CD1c-positive myeloid dendritic cell (primary cell): ENCODE results near the gene PTPN14.

Experiments
- DNase-seq: peaks from one replicate; pipeline ENCODE4 v3.0.0-alpha.2; 2016; ENCODE audit errors: extremely low spot score

PTPN14 gene

DNA sequence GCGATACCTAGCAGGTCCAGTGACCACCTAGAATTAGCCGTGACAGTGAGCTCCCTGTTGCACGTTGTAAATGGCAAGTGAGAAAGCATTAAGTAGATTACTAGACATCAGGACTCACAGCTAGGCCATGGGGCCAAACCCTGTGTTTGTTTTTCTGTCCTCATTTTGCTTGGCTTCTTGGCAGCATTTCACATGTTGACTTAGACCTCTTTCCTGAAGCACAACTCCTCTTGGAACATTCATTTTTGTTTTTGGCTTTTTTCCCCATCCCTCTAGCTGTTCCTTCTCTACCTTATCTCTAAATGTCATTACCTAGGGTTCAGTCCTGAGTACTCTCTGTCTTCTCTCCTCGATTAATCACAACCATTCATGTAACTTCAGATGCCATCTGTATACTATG is 16.9 kb upstream of the PTPN14 start:
- no peak for DNase-seq

GRCh38 chr1:214567481-214567980 is 16.1 kb upstream of the PTPN14 start:
- DNase-seq = no peak

DNA sequence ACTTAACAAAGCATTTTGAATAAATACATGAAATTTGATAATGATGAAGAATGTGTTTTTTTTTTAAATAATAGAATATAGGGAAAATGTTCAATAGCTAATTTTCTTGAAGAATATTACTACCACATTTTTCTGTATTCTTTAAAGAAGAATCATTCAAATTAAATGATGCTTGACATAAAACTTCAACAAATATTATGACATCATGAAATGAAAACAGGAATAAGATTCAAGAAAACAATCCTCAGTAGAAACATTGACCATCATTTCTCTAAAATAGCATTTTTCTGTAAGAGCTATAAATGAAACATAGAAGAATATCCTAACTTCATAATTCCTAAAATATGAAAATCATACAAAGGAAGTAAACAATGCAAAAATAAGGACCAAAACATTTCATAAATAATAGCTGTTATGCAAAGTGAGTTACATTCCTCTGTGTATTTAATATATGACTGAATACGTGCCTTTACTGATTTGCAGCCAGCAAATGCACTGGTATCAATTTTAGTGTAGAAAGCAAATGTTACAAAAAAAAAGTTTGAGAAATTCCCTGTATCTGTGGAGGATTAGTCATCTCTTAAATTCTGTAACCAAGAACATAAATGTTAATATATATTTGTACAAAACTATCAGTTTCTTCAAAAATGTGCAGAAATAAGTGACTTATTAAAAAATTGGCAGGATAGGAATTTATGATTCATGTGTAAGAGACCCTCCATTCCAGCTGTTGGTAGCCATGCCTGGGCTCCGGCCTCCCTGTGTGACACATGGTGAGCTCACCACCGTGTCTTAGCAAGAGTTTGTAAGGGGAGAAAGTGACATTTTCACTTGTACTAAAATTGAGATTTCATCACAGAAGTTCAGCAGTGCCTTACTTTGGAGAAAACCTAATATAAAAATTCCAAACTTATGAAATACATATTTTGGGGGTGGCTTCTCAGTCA is 15.0 kb upstream of the PTPN14 start:
- no peak for DNase-seq

GRCh38 chr1:214565310-214565709 is 13.9 kb upstream of the PTPN14 start:
- no peak for DNase-seq

DNA sequence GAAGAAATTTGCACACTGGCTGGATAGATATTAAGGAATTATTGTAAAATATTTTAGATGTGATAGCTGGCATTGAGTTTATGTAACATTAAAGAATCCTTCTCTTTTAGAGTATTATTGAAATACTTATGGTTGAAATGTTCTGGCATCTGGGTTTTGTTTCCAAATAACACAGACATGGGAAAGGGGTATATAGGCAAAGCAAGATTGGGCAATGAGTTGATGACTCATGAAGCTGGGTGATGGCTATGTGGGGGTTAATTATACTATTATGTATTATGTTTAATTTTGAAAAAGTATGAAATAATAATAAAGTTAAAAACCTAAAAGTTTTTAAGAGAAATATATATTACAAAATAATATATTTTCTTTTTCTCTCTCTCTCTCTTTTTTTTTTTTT is 12.5 kb upstream of the PTPN14 start:
- DNase-seq = no peak

- no peak for DNase-seq
These were observed 6.7 kb upstream of the PTPN14 start for GRCh38 chr1:214557952-214558735.

GRCh38 chr1:214553142-214553710 is 1.8 kb upstream of the PTPN14 start:
- no peak for DNase-seq

DNA sequence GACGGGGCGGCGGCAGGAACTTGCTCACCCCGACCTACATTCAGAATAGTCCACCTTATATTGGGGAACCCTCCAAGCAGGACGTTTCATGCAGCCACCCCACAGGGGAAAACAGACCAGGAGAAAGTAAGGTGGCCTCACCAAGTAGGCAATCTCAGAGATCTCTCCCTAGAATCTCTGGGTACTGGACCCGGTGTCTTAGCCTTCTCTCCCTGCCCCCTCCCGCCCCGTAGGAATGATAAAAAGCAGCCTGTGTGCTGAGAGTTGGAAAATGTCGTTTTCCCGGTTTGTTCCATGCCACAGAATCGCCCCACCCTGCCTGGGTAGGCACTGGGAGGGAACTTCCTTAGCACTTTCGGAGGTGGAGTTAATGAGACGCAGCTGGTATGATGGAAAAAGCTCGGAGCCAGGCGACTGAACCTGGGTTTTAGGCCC is 789 bp upstream of the PTPN14 start:
- DNase-seq = no peak

DNA sequence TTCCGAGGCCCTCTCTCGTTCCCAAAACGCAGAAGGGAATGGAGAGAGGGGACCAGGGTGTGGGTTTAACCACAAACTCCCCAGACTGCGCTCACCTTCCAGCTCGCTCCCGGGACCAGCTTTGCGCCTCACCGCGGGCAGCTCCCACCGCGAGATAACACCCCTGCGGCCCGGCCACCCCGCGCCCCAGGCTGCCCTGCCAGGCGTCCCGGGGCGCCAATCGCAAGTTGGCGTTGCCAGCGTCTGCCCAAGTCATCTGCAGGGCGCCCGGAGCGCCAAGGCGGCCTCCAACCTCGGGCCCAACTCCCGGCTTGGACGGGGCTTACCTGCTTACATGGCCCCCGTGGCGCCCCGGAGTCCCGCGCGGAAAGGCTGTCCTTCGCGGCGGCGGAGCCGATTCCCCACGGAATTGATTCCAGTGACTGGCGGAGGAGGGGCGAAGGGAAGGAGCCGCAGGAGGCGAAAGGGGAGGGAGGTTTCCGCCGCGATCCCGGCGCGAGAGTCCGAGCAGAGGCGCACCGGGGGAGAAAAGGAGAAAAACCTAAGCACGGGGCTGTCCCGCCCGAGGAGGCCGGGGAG is 456 bp downstream of the PTPN14 start:
- no peak for DNase-seq

DNA sequence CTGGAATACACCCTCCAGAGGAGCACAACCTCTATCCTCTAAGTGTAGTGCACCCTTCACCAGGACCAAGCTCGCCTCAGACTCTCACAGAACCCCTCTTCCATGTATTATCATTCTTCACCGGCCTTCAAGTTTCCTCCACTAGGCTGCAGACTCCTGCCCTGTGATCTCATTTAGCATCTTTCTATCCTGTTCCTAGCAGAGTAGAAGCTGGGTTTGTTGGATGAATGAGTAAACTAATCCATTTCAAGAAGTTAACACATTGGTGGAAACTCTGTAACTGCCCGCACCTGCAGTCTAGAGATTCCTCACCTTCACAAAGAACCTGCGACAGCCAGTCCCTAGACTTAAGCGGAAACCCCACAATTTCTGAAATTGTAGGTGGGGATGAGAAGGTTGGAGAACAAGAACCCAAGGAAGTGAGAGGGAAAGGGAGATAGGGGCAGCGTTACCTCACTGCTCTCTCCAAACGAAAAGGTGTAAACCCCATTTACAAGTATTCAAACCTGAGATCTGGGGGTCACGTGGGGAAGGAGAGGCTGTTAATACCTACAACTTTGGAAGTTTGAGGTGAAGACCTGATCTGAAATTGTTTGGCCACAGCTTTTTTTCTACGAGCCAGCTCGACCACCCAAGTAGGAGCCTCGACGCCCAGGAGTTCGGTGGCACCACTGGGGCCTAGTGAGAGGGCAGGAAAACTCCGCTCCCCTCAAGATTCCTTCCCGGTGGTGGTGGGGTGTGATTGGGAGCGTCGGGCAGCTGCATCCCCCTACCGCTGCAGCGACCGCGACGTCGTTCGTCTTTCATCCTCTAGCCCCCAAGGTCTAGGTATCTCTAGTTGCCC is 1.2 kb downstream of the PTPN14 start:
- DNase-seq = no peak

GRCh38 chr1:214549604-214550003 is 1.8 kb downstream of the PTPN14 start:
- no peak for DNase-seq

DNA sequence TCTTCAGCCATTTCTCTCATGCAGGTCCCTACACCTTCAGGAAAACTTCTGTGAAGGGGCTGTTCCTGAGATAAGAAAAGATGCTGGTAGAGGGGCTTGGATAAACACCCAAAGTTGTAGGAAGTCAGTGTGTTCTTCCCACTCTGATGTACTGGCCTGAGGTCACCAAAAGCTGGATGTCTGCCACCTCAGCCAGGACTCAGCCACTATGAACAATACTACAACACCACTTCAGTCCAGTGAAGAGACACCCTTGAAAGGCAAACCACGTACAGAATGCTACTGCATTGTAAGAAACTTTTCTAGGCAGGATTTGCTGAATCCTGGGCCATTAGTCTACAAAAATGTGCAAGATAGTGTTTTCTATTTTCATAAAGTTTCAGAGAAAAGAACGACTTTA is 2.4 kb downstream of the PTPN14 start:
- no peak for DNase-seq

DNA sequence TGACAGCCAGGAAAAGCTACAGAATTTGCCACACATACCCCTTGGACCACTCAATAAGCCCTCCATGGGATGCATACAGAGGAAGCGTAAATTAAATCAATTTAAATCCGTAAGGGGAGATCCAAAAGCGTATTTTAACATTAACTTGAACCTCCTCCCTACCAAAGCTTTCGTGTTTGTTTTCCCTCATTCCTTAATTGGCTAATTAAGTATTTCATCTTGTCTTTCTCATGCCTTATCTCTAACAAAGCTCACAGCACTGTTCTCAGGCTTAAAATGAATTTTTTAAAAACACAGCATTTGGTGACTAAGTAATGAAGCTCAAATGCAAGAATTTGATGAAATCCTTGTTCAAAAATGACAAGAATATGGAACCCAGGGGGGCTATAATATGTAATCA is 3.1 kb downstream of the PTPN14 start:
- no peak for DNase-seq

DNA sequence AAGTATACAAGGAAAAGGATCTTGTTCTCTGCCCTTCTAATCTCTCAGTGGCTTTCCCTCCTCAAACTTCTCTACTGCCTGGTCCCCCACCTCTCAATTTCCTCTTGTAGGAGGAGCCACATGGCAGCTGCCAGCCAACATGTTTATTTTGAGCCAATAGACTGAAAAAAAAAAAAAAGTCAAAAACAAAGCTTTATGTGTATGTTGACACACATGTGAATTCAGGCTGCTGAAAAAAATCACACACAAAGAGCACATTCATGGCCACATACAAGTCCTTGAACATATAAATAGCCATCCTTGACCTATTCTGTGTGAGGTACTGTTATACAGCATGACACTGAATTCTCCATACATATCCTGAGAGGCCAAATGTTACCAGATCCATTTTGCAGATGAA is 3.7 kb downstream of the PTPN14 start:
- DNase-seq = no peak

- no peak for DNase-seq
These were observed 4.3 kb downstream of the PTPN14 start for GRCh38 chr1:214546886-214547641.

GRCh38 chr1:214546084-214546483 is 5.3 kb downstream of the PTPN14 start:
- no peak for DNase-seq

- DNase-seq = no peak
These were observed 6.1 kb downstream of the PTPN14 start for GRCh38 chr1:214545293-214545692.

DNA sequence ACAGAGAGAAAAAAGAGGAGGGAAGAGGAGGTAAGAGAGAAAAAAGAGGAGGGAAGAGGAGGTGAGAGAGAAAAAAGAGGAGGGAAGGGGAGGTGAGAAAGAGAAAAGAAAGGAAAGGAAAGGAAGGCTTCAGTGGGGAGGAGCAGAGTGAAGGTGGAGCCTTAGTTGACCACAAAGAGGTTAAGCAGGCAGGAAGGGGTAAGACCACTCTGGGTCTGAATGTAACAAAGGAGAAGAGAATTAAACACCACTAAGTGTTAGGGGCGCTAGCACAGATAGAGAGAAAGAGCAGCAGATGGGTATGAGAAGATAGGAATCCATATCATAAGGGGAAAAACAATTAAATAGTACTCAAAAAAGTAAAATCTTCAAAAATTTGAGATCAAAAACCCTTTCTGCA is 6.6 kb downstream of the PTPN14 start:
- DNase-seq = no peak

DNA sequence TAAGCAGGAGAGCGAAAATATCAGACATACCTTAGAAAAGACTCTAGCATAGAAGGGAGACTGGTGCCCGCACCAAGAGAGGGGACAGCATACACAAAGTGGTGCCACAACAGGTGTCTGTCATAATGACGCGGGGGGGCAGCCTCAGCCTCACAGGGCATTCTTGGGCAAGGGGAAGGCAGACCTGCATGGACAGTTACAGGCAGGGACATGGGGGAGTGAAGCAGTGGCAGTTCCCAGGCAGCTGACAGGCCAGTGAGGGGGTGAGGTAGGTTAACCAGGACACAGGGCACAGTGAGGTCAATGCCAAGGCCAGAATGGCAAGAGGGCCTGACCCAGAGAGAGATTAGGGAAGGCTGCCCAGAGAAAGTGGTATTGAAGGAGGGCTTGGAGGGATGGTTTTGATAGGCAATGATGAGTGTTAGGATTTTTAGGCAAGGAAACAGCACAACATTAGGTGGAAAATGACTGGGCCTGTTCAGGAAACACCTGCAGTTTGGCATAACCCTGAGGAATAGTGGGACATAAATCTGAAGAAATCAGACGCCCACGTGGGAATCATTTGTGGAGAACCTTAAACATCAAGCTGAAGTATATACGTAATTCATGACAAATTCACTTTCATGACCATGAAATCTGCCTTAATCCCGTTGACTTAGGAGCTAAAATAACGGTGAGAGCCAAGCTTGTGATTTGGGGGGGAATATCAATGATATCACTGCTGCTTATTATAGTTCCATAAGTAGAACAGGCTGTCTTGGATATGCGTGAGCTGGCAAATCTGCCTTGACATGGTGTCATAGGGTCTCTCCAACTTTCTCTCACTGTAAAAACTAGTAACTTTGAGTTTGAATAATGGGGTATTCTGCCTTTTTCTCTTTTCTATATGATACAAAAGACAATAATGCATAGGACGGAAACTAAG is 8.9 kb downstream of the PTPN14 start:
- no peak for DNase-seq
